ENCODE results near the gene SRP68. TPM values are rescaled to one million over a fixed set of nuclear protein-coding genes. Genes with fewer than 3 reads are reported as not detected.

Gene SRP68
- total and polyA plus RNA-seq, 2 of the 8 experiments (the other 6 are each of a cell fraction or from before 2014, with no cell fraction given), result 57.7 to 83.5 TPM

- H2AFZ ChIP-seq (ENCODE audit: low read length), result no peak overlapping the region
- peaks cover 0 to 12% (median 5%) of the 10 kb centered on the region in 4 experiments; a peak in 6 of 7 replicates for H3K4me1 ChIP-seq (replicated peaks in 1 of 4; ENCODE audit: control insufficient read depth in 3 of 4, insufficient read depth in 4 of 4, low read length in 3 of 4)
- no peak overlapping the region for H2BK5ac ChIP-seq (ENCODE audit: low read depth, low read length)
- H4K5ac ChIP-seq (ENCODE audit: insufficient read length, low read depth, low read length), result no peak overlapping the region
- H3K4me2 ChIP-seq (ENCODE audit: insufficient read depth in 1 of 2, low read depth in 2 of 2, low read length in 2 of 2), result no peak overlapping the region
- FAIRE-seq (no peak), DNase-seq (ENCODE audit: low read depth in 1 of 2, low spot score in 2 of 2) (no peak)
- H4K91ac ChIP-seq (replicated peaks; ENCODE audit: insufficient read length, low read length), result no peak overlapping the region
- no peak overlapping the region for H2BK15ac ChIP-seq (ENCODE audit: low read length)
- no peaks in the 10 kb centered on the region for H3K79me2 ChIP-seq (ENCODE audit: control insufficient read depth in 1 of 2, insufficient read depth in 2 of 2, low read length in 2 of 2)
- no peak overlapping the region for H2AK5ac ChIP-seq (ENCODE audit: low read depth, low read length)
- TF ChIP-seq SP2 (IDR thresholded peaks at IDR 0.05; ENCODE audit: low read length) (no peak), TEAD4 (IDR thresholded peaks at IDR 0.05; ENCODE audit: low read depth, low read length) (no peak), ZNF274 (IDR thresholded peaks at IDR 0.05; ENCODE audit: borderline replicate concordance, extremely low read depth, low read length) (no peak), TCF12 (IDR thresholded peaks at IDR 0.05; ENCODE audit: low read depth, low read length) (no peak), KDM4A (IDR thresholded peaks at IDR 0.05; ENCODE audit: low read depth, low read length, severe bottlenecking) (no peak), RXRA (IDR thresholded peaks at IDR 0.05; ENCODE audit: insufficient read depth, low read depth, low read length) (no peak), EGR1 (IDR thresholded peaks at IDR 0.05; ENCODE audit: borderline replicate concordance, low read depth, low read length) (no peak), JUN (IDR thresholded peaks at IDR 0.05; ENCODE audit: low read depth, low read length) (no peak), EZH2 (IDR thresholded peaks at IDR 0.05; ENCODE audit: low read depth, low read length, severe bottlenecking) (no peak), POLR2A (IDR thresholded peaks at IDR 0.05; ENCODE audit: control extremely low read depth in 1 of 2, low read depth in 2 of 2, low read length in 2 of 2) (no peak), MAFK (IDR thresholded peaks at IDR 0.05; ENCODE audit: low read depth, low read length) (no peak), ATF2 (IDR thresholded peaks at IDR 0.05; ENCODE audit: low read length) (no peak)
- CTCF ChIA-PET (ENCODE audit: partially characterized antibody), result interaction anchor here (0.9 to 3.5 kb wide), 8 partner anchors 9 to 80 kb away, joined by 3 to 14 read pairs (median 4); partner anchors contain the start of gene GALR2
- no peak overlapping the region for H2BK120ac ChIP-seq (replicated peaks; ENCODE audit: low read depth, low read length)
- no peaks in the 10 kb centered on the region for H3K9me3 ChIP-seq (ENCODE audit: insufficient read depth in 2 of 2, low read depth in 1 of 2, low read length in 1 of 2)
- no peak overlapping the region for H3K27ac ChIP-seq (ENCODE audit: low read depth, low read length)
- no peak overlapping the region for H2BK12ac ChIP-seq (ENCODE audit: low read depth, low read length)
- peaks cover 3 to 9% of the 10 kb centered on the region in 2 experiments for H4K20me1 ChIP-seq (replicated peaks in 1 of 2; ENCODE audit: control insufficient read depth in 1 of 2, insufficient read depth in 2 of 2, low read length in 2 of 2)
- H3K36me3 ChIP-seq (ENCODE audit: control insufficient read depth in 2 of 4, insufficient read depth in 4 of 4, low read length in 3 of 4), result peaks cover 21 to 51% (median 47%) of the 10 kb centered on the region in 4 experiments
- H3K14ac ChIP-seq (ENCODE audit: insufficient read length), result no peak overlapping the region
- 82% methylated on average over 16 of the region's 17 CpGs; no CpG with 5 or more reads in 1 of the 2 experiments for WGBS, 2 experiments (ENCODE audit: extremely low coverage in 1 of 2, insufficient coverage in 1 of 2, insufficient read length in 1 of 2, insufficient replicate concordance in 2 of 2, low coverage in 1 of 2, low lambda C conversion rate in 2 of 2, missing lambda C conversion rate in 1 of 2)
- no peak overlapping the region for H4K8ac ChIP-seq (ENCODE audit: extremely low read depth, insufficient read depth, low read length)
- H2BK20ac ChIP-seq (ENCODE audit: low read length), result no peak overlapping the region
- no peak overlapping the region for H3K18ac ChIP-seq (ENCODE audit: extremely low read depth, low read length)
- H3K9ac ChIP-seq (replicated peaks in 1 of 4; ENCODE audit: extremely low read depth in 1 of 4, low read depth in 3 of 4, low read length in 3 of 4), result no peak overlapping the region
- POLR2A ChIA-PET (ENCODE audit: partially characterized antibody), result interaction anchor here (1.3 to 2.6 kb wide), 2 partner anchors 10 to 187 kb away, joined by 4 to 10 read pairs; partner anchors contain the start of gene GALR2
- no peak overlapping the region for H3K56ac ChIP-seq (replicated peaks; ENCODE audit: insufficient read length, low read depth, low read length)
- H3K4me3 ChIP-seq (ENCODE audit: extremely low read depth in 1 of 4, insufficient read depth in 2 of 4, low read depth in 3 of 4, low read length in 4 of 4), result no peak overlapping the region
- no peak overlapping the region for H3K4ac ChIP-seq (replicated peaks; ENCODE audit: insufficient read length, low read depth, low read length)
- peaks cover 0 to under 1% (median 0%) of the 10 kb centered on the region in 4 experiments; a peak in 1 of 7 replicates for H3K27me3 ChIP-seq (replicated peaks in 1 of 4; ENCODE audit: control insufficient read depth in 3 of 4, extremely low read depth in 1 of 4, insufficient read depth in 3 of 4, low read length in 3 of 4)
- no peak overlapping the region for H3K23ac ChIP-seq (ENCODE audit: insufficient read length)
- peaks cover 2% of the 10 kb centered on the region; the same call in 1 of the 2 replicates for H3K23me2 ChIP-seq (ENCODE audit: low read depth, low read length)
- H3K79me1 ChIP-seq (ENCODE audit: low read depth, low read length), result no peaks in the 10 kb centered on the region
These were observed 12.9 kb upstream of the SRP68 start for GRCh38 chr17:76085066-76085730.

All from H1 (cell line).